ENCODE data around the gene WDR83.
"Not testable (repeated sequence)": the region's sequence is repeated elsewhere in the genome, so short reads cannot be mapped to it uniquely, and the experiment has no call there.

WDR83 gene

GRCh38 chr19:12713304-12713703, 46.7 kb downstream of the WDR83 start:
- not testable (repeated sequence) for H3K36me3 Mint-ChIP-seq, H3K27ac Mint-ChIP-seq, H3K4me3 Mint-ChIP-seq, H3K9me3 Mint-ChIP-seq, H3K27me3 Mint-ChIP-seq, H3K4me1 Mint-ChIP-seq

- Mint-ChIP-seq H3K4me1 (peaks cover 11% of the 10 kb centered on the region), H3K27me3 (no peaks in the 10 kb centered on the region), H3K36me3 (peaks cover 8% of the 10 kb centered on the region), H3K4me3 (no peak overlapping the region), H3K27ac (no peak overlapping the region), H3K9me3 (no peaks in the 10 kb centered on the region)
Measured at GRCh38 chr19:12715102-12715501, 48.5 kb downstream of the WDR83 start.

GRCh38 chr19:12715929-12716328, 49.3 kb downstream of the WDR83 start:
- Mint-ChIP-seq H3K4me3 (no peak overlapping the region), H3K36me3 (peaks cover 6% of the 10 kb centered on the region), H3K4me1 (peaks cover 17% of the 10 kb centered on the region), H3K27me3 (no peaks in the 10 kb centered on the region), H3K9me3 (no peaks in the 10 kb centered on the region), H3K27ac (peak overlapping the region; percentile 12)

- Mint-ChIP-seq H3K4me1 (peaks cover 33% of the 10 kb centered on the region), H3K36me3 (peaks cover 13% of the 10 kb centered on the region), H3K27me3 (no peaks in the 10 kb centered on the region), H3K9me3 (no peaks in the 10 kb centered on the region), H3K27ac (peak overlapping the region; percentile 83), H3K4me3 (peak overlapping the region; percentile 91)
Measured at GRCh38 chr19:12720296-12720695, 53.7 kb downstream of the WDR83 start.

- Mint-ChIP-seq H3K4me1 (peaks cover 33% of the 10 kb centered on the region), H3K27me3 (no peaks in the 10 kb centered on the region), H3K27ac (peak overlapping the region; percentile 83), H3K4me3 (peak overlapping the region; percentile 91), H3K36me3 (peaks cover 13% of the 10 kb centered on the region), H3K9me3 (no peaks in the 10 kb centered on the region)
Measured at GRCh38 chr19:12720851-12721655, 54.4 kb downstream of the WDR83 start.

- H3K27me3 Mint-ChIP-seq: no peaks in the 10 kb centered on the region
- H3K36me3 Mint-ChIP-seq: peaks cover 11% of the 10 kb centered on the region
- peaks cover 38% of the 10 kb centered on the region for H3K4me1 Mint-ChIP-seq
- H3K4me3 Mint-ChIP-seq: peak overlapping the region; percentile 98
- peak overlapping the region; percentile 77 for H3K27ac Mint-ChIP-seq
- H3K9me3 Mint-ChIP-seq: no peaks in the 10 kb centered on the region
Measured at GRCh38 chr19:12721656-12722565, 55.3 kb downstream of the WDR83 start.

GRCh38 chr19:12722566-12723380, 56.2 kb downstream of the WDR83 start:
- no peaks in the 10 kb centered on the region for H3K27me3 Mint-ChIP-seq
- H3K4me1 Mint-ChIP-seq: peaks cover 38% of the 10 kb centered on the region
- peak overlapping the region; percentile 98 for H3K4me3 Mint-ChIP-seq
- H3K36me3 Mint-ChIP-seq: peaks cover 11% of the 10 kb centered on the region
- H3K27ac Mint-ChIP-seq: peak overlapping the region; percentile 95
- no peaks in the 10 kb centered on the region for H3K9me3 Mint-ChIP-seq

- peaks cover 11% of the 10 kb centered on the region for H3K36me3 Mint-ChIP-seq
- H3K4me1 Mint-ChIP-seq: peaks cover 37% of the 10 kb centered on the region
Measured at GRCh38 chr19:12723381-12723640, 56.7 kb downstream of the WDR83 start.

GRCh38 chr19:12723641-12724426, 57.2 kb downstream of the WDR83 start, which contains the start of gene TNPO2:
TSS of gene TNPO2 (minus strand) at chr19:12723932. CDS start at chr19:12720977, 2,955 bp downstream.
- no peaks in the 10 kb centered on the region for H3K9me3 Mint-ChIP-seq
- no peaks in the 10 kb centered on the region for H3K27me3 Mint-ChIP-seq
- peaks cover 31% of the 10 kb centered on the region for H3K4me1 Mint-ChIP-seq
- peak within 1 kb of the TSS; percentile 98 for H3K4me3 Mint-ChIP-seq
- peak within 1 kb of the TSS; percentile 95 for H3K27ac Mint-ChIP-seq
- peaks cover 11% of the 10 kb centered on the region for H3K36me3 Mint-ChIP-seq

More at GRCh38 chr19:12723381-12723640, 56.7 kb downstream of the WDR83 start:
- H3K9me3 Mint-ChIP-seq: no peaks in the 10 kb centered on the region
- peak overlapping the region; percentile 95 for H3K27ac Mint-ChIP-seq
- peak overlapping the region; percentile 98 for H3K4me3 Mint-ChIP-seq
- H3K27me3 Mint-ChIP-seq: no peaks in the 10 kb centered on the region
